Natural killer cell (primary cell): ENCODE measurements around the gene PCSK5. TPM values are rescaled to one million over a fixed set of nuclear protein-coding genes. Genes with fewer than 3 reads are reported as not detected.

ENCODE experiments used
- ATAC-seq, 3 donors: fragments of 150-1000 bp in 2 of 3; fragments of 200-7000 bp in 1 of 3; cut with Tn5 transposase; 1 replicate in 1 of 3; 2 replicates in 2 of 3; pipeline ENCODE4 v1.10.0; 2021; ENCODE audit warnings: mild to moderate bottlenecking in 2 of 3, moderate library complexity in 2 of 3
- DNase-seq, 2 donors: peaks; one replicate each; pipeline versions ENCODE4 v3.0.0 to v3.0.0-alpha.2; 2013 to 2021; ENCODE audit warnings: mixed read lengths in 1 of 2
- H3K27ac ChIP-seq: one replicate; pipeline ENCODE4 v1.5.1; 2013; ENCODE audit warnings: mild to moderate bottlenecking, low read length
- H3K27me3 ChIP-seq: one replicate; pipeline ENCODE4 v1.6.1; 2013; ENCODE audit warnings: low read length; ENCODE audit not compliant: control insufficient read depth, insufficient read depth
- H3K36me3 ChIP-seq: one replicate; pipeline ENCODE4 v1.6.1; 2013; ENCODE audit warnings: low read length; ENCODE audit not compliant: control insufficient read depth, insufficient read depth
- H3K4me1 ChIP-seq: one replicate; pipeline ENCODE4 v1.6.1; 2013; ENCODE audit warnings: low read length; ENCODE audit not compliant: control insufficient read depth, insufficient read depth
- H3K4me3 ChIP-seq: one replicate; pipeline ENCODE4 v1.5.1; 2013; ENCODE audit warnings: low read length
- H3K9me3 ChIP-seq: one replicate; pipeline ENCODE4 v1.6.1; 2013; ENCODE audit warnings: low read length; ENCODE audit not compliant: control insufficient read depth, insufficient read depth
- H3K27ac Mint-ChIP-seq, 2 donors: one replicate each; pipeline ENCODE4 v1.8.0; 2022; ENCODE audit warnings: mild to moderate bottlenecking in 2 of 2, mixed read lengths in 2 of 2, moderate library complexity in 1 of 2
- H3K27me3 Mint-ChIP-seq, 2 donors: one replicate each; pipeline ENCODE4 v1.8.0; 2022; ENCODE audit warnings: low read depth in 2 of 2, mixed read lengths in 2 of 2
- H3K36me3 Mint-ChIP-seq: one replicate; pipeline ENCODE4 v1.8.0; 2022; ENCODE audit warnings: mixed read lengths
- H3K4me1 Mint-ChIP-seq, 2 donors: one replicate each; pipeline ENCODE4 v1.8.0; 2022; ENCODE audit warnings: mixed read lengths in 2 of 2
- H3K4me3 Mint-ChIP-seq: one replicate; pipeline ENCODE4 v1.8.0; 2022; ENCODE audit warnings: mild to moderate bottlenecking, moderate library complexity, mixed read lengths
- H3K9me3 Mint-ChIP-seq, 2 donors: one replicate each; pipeline ENCODE4 v1.8.0; 2022; ENCODE audit warnings: mixed read lengths in 2 of 2
- WGBS: methylation state at CpG from one replicate; pipeline ENCODE4 v1.1.7; 2013; ENCODE audit warnings: missing lambda C conversion rate; ENCODE audit not compliant: insufficient coverage; 5-methylcytosine and 5-hydroxymethylcytosine counted together
- intact Hi-C: fragments of 100-400 bp; cut with micrococcal nuclease; formaldehyde crosslinking; loops from one replicate; pipeline ENCODE4 v1.14.2; 2022
- total RNA-seq, 4 donors: library from RNA; stranded (reverse); fragments of 120-200 nt in 1 of 4; gene quantifications; one replicate each; pipeline versions ENCODE4 v1.2.3 to v1.2.4, GENCODE V29; 2013 to 2022
- TF ChIP-seq, protein P1 (sequence below): fragments of 200-600 bp; IDR thresholded peaks from one replicate; pipeline ENCODE4 v1.8.0; 2022; ENCODE audit warnings: antibody characterized with exemption

Gene PCSK5
- total RNA-seq, 3 donors from 2014 or later (not counting 1 experiment from before 2014, with no cell fraction given): 2.4 to 13.2 (median 5.7) TPM

GRCh38 chr9:76218117-76218885, 327.8 kb downstream of the PCSK5 start:
- Mint-ChIP-seq H3K4me3 (no peak overlapping the region), H3K4me1 (peaks cover 0 to 5% of the 10 kb centered on the region in 2 donors), H3K27ac (no peak overlapping the region), H3K27me3 (peaks cover 0 to 8% of the 10 kb centered on the region in 2 donors), H3K9me3 (no peaks in the 10 kb centered on the region), H3K36me3 (no peaks in the 10 kb centered on the region)
- DNase-seq (no peak), ATAC-seq (no peak)
- WGBS: 93% methylated on average over 9 of the region's 9 CpGs
- no peaks in the 10 kb centered on the region for H3K36me3 ChIP-seq
- no peak overlapping the region for H3K27ac ChIP-seq
- intact Hi-C loops: no loop called here
- no peaks in the 10 kb centered on the region for H3K27me3 ChIP-seq
- TF ChIP-seq, protein P1, sequence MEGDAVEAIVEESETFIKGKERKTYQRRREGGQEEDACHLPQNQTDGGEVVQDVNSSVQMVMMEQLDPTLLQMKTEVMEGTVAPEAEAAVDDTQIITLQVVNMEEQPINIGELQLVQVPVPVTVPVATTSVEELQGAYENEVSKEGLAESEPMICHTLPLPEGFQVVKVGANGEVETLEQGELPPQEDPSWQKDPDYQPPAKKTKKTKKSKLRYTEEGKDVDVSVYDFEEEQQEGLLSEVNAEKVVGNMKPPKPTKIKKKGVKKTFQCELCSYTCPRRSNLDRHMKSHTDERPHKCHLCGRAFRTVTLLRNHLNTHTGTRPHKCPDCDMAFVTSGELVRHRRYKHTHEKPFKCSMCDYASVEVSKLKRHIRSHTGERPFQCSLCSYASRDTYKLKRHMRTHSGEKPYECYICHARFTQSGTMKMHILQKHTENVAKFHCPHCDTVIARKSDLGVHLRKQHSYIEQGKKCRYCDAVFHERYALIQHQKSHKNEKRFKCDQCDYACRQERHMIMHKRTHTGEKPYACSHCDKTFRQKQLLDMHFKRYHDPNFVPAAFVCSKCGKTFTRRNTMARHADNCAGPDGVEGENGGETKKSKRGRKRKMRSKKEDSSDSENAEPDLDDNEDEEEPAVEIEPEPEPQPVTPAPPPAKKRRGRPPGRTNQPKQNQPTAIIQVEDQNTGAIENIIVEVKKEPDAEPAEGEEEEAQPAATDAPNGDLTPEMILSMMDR: no peak
- H3K4me3 ChIP-seq: no peak overlapping the region
- H3K4me1 ChIP-seq: no peaks in the 10 kb centered on the region
- H3K9me3 ChIP-seq: no peaks in the 10 kb centered on the region

GRCh38 chr9:76218886-76219445, 328.5 kb downstream of the PCSK5 start:
- no peak overlapping the region for H3K27ac Mint-ChIP-seq
- WGBS: 84% methylated on average over 9 of the region's 9 CpGs

GRCh38 chr9:76219560-76220151, 329.2 kb downstream of the PCSK5 start:
- no peaks in the 10 kb centered on the region for H3K4me1 Mint-ChIP-seq
- TF ChIP-seq, protein P1: no peak
- H3K9me3 Mint-ChIP-seq: no peaks in the 10 kb centered on the region
- no peak overlapping the region for H3K27ac Mint-ChIP-seq
- 91% methylated on average over 9 of the region's 11 CpGs for WGBS
- Histone ChIP-seq H3K27ac (no peak overlapping the region), H3K9me3 (no peaks in the 10 kb centered on the region), H3K4me3 (no peak overlapping the region), H3K36me3 (no peaks in the 10 kb centered on the region), H3K4me1 (no peaks in the 10 kb centered on the region), H3K27me3 (no peaks in the 10 kb centered on the region)
- intact Hi-C loops: no loop called here
- H3K36me3 Mint-ChIP-seq: no peaks in the 10 kb centered on the region
- ATAC-seq: no peak
- no peak for DNase-seq
- no peak overlapping the region for H3K4me3 Mint-ChIP-seq
- H3K27me3 Mint-ChIP-seq: peaks cover 0 to 6% of the 10 kb centered on the region in 2 donors

More at GRCh38 chr9:76218886-76219445, 328.5 kb downstream of the PCSK5 start:
- H3K36me3 Mint-ChIP-seq: no peaks in the 10 kb centered on the region
- Histone ChIP-seq H3K36me3 (no peaks in the 10 kb centered on the region), H3K27me3 (no peaks in the 10 kb centered on the region), H3K9me3 (no peaks in the 10 kb centered on the region), H3K4me3 (no peak overlapping the region), H3K4me1 (no peaks in the 10 kb centered on the region), H3K27ac (no peak overlapping the region)
- no peaks in the 10 kb centered on the region for H3K4me1 Mint-ChIP-seq
- TF ChIP-seq, protein P1: no peak
- no peak for DNase-seq
- peaks cover 0 to 4% of the 10 kb centered on the region in 2 donors for H3K27me3 Mint-ChIP-seq
- intact Hi-C loops: no loop called here
- no peak overlapping the region for H3K4me3 Mint-ChIP-seq
- no peaks in the 10 kb centered on the region for H3K9me3 Mint-ChIP-seq
- ATAC-seq: no peak
